HCT116 (cell line): ENCODE measurements around the gene FTCDNL1.

Experiments used
- CEBPB ChIP-seq: IDR thresholded peaks from 2 replicates; pipeline ENCODE4 v1.6.1; 2012; ENCODE audit warnings: low read depth
- CTCF ChIP-seq, 3 experiments: fragments of 200-600 bp in 1 of 3; sonication (generic) in 1 of 3; IDR thresholded peaks in 2 of 3; conservative IDR thresholded peaks in 1 of 3; 2 replicates each; pipeline ENCODE4 v1.5.1; 2012 to 2017; ENCODE audit warnings: low read depth in 2 of 3, low read length in 2 of 3, antibody characterized with exemption in 1 of 3, borderline replicate concordance in 1 of 3, control low read depth in 1 of 3, mild to moderate bottlenecking in 1 of 3, mixed read lengths in 1 of 3, mixed run types in 1 of 3, moderate library complexity in 1 of 3; ENCODE audit not compliant: insufficient read depth in 1 of 3
- POLR2A ChIP-seq: IDR thresholded peaks from 2 replicates; pipeline ENCODE4 v1.7.0; 2011; ENCODE audit warnings: borderline replicate concordance; ENCODE audit not compliant: insufficient read depth, insufficient read length; ENCODE audit errors: extremely low read depth

- no peak for TF ChIP-seq CTCF (IDR thresholded peaks at IDR 0.05 in 2 of 3, conservative IDR thresholded peaks at IDR 0.05 in 1 of 3; ENCODE audit: borderline replicate concordance in 1 of 3, insufficient read depth in 1 of 3, low read depth in 2 of 3, low read length in 2 of 3)
- no peak for TF ChIP-seq POLR2A
- no peak for TF ChIP-seq CEBPB
Measured at GRCh38 chr2:199838399-199838798, 12.6 kb downstream of the FTCDNL1 start.
